Femur (tissue), 1 donor: ENCODE results near the gene CLEC16A.
"Not testable (repeated sequence)": the region's sequence is repeated elsewhere in the genome, so short reads cannot be mapped to it uniquely, and the experiment has no call there.

Experiments used
- DNase-seq: peaks from one replicate; pipeline ENCODE4 v3.0.0-alpha.2; 2017

CLEC16A gene

GRCh38 chr16:10940501-10941079, 3.8 kb upstream of the CLEC16A start:
- no peak for DNase-seq

GRCh38 chr16:10941127-10941933, 3.0 kb upstream of the CLEC16A start:
- no peak for DNase-seq

DNA sequence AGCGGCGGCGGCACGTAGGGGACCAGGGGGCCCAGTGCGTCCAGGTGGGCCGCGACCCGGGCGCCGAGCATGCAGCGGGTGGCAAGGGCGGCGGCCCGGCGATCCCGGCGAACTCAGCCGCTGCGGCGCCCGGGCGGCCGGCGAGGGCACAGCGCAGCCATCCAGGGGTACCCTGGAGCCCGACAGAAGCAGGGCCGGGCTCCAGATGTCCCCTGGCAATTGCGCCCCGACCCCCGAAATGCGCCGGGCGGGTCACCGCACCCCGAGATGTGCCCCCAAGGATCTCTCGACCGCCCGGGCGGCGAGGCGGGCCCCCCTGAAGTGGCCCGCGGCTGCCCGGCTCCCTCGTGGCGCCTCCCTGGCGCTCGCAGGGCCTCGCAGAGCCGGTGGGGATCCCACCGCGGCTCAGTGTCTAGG, 2.4 kb upstream of the CLEC16A start:
- DNase-seq: not testable (repeated sequence)

GRCh38 chr16:10942352-10943063, 1.9 kb upstream of the CLEC16A start, which contains the start of gene DEXI:
Gene DEXI, minus strand, starts transcription at chr16:10942468. Its CDS starts 463 bp downstream, at chr16:10942005.
- DNase-seq: peak; percentile 95

- DNase-seq: no peak
These were observed 1.4 kb upstream of the CLEC16A start for GRCh38 chr16:10943064-10943353.

GRCh38 chr16:10945065-10945787, 862 bp downstream of the CLEC16A start:
- DNase-seq: no peak

- no peak for DNase-seq
These were observed 1.9 kb downstream of the CLEC16A start for GRCh38 chr16:10946308-10946707.

DNA sequence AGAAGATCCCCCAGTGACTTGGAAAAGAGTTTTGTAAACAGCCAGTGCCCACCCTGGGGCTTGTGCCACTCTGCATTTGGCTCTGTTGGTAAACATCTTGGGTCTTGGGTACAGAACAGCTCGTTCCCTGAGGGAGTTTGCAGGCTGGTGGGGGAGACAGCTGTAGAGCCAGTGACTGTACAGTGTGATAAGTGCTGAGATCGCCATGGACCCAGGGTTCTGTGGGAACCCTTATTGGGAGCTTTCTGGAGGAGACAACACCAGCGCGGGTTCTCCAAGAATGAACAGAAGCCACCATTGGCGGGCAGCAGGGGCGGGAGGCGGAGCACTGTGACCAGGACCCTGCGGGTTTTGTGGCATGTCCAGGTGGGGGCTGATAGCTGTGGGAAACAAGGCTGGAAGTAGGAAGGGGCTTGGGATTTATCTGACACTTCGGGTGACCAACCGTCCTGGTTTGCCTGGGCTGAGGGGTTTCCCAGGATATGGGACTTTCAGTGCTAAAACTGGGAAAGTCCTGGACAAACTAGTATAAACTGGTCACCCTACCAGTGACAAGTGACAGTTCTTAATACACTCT, 2.9 kb downstream of the CLEC16A start:
- no peak for DNase-seq

GRCh38 chr16:10949424-10949970, 5.1 kb downstream of the CLEC16A start:
- DNase-seq: peak; percentile 59

DNA sequence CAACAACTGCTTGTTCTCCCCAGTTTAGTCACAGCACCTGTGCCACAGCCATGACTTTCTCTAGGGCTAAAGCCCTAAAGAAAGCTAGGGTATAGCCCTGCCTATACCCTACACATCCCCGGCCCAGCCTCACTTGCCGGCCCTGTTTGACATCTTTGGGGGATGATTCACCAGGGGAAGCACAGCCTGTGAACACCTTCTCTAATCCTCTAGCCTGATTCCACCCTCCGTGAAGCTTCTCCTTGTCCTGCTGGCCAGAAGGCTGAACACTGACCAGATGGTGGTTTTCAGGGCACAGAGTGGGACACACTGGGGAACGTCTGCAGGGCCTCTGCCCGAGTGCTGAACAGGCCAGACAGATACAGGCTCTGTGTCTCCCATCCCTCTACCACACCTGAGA, 6.0 kb downstream of the CLEC16A start:
- no peak for DNase-seq

DNA sequence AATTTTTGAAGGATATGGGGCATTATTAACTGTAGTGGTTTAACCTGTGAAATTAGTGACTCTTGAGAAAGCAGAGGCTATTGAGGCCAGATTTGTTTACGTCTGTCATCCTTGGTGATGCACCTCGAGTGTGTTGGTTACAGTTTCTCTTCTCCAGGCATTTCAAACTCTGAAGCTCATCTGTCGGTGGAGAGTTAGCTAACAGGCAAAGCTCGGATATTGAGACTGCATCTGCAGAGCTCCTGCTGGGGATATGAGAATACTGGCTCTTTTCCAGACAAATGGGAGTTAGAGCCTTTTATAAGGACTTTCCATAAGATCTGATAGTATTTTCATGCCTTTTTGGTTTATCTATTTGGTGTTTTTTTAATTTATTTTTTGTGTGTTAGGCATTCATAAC, 6.7 kb downstream of the CLEC16A start:
- no peak for DNase-seq

DNA sequence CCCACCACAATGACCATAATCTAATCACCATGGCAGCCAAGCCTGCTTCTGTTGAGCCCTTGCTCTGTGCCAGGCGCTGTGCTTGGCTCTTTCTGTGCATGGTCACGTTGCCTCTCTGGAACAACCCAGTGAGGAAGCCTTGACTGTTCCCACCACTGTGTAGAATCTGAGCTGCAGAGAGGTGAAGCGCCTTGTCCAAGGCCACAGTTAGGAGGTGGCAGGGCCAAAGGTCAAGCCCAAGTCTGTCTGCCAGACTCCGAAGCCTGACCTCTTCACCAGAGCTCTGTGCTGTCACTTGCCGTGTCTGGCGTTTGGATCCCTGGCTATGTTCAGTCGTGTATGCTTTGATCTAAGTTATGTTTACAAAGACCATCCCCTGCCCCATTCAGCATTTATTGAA, 10.5 kb downstream of the CLEC16A start:
- DNase-seq: no peak

DNA sequence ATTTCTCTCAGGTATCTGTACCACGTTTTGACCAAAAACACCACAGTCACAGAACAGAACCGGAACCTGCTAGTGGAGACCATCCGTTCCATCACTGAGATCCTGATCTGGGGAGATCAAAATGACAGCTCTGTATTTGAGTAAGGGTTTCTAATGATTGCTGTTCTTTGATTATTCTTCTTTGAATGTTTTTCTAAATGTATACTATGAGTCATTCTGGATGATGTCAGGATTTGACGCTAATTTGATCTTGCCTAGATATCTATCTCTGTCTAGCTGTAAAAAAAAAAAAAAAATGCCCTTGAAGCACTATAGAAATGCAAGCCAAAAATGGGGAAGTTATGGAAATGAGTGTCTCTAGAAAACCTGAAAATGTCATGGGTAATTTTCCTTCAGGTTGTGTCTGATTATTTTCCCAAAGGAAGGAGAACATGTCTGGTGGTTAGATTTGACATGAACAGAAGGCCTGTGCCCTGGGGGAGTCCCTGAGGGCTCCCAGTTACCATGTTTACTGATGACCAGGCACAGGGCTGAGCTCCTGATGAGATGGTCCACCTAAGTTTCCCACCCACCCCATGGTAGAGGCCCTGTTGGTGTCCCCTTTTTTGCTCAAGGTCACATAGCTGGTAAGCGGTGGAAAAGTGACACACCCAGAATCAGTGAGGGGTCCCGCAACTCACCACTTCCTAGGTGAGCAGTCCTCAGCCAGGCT, 13.6 kb downstream of the CLEC16A start:
- no peak for DNase-seq

DNA sequence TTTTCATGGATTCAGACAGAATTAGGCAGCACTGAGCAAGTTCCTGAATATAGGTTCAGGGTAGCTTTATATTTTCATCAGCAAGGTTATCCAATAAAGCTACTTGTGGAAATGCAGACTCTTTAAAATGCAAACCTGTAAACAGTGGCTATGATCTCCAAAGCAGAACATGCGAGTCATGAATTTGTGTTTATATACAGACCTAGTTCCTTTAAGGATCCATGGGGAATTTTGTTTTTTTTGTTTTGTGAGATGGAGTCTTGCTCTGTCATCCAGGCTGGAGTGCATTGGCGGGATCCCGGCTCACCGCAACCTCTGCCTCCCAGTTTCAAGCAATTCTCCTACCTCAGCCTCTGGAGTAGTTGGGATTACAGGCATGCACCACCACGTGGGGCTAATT, 14.8 kb downstream of the CLEC16A start:
- DNase-seq: no peak

DNA sequence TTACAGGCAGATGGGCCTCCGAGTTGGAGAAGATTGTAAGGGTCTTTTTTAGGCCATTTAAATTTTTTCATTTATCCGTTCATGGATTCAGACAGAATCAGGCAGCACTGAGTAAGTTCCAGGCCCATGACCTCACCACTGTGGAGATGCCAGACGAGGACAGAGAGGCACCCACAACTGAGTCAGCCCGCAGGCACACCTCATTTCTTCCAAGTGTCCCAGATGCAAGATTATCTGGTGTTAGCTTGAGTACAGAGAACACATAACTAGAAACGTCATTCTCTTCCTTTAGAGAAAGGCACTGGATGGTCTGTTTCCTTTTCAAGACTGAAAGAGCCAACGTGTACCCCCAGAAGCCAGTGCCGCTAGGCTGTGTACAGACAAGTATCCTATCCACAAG, 16.9 kb downstream of the CLEC16A start:
- DNase-seq: no peak

DNA sequence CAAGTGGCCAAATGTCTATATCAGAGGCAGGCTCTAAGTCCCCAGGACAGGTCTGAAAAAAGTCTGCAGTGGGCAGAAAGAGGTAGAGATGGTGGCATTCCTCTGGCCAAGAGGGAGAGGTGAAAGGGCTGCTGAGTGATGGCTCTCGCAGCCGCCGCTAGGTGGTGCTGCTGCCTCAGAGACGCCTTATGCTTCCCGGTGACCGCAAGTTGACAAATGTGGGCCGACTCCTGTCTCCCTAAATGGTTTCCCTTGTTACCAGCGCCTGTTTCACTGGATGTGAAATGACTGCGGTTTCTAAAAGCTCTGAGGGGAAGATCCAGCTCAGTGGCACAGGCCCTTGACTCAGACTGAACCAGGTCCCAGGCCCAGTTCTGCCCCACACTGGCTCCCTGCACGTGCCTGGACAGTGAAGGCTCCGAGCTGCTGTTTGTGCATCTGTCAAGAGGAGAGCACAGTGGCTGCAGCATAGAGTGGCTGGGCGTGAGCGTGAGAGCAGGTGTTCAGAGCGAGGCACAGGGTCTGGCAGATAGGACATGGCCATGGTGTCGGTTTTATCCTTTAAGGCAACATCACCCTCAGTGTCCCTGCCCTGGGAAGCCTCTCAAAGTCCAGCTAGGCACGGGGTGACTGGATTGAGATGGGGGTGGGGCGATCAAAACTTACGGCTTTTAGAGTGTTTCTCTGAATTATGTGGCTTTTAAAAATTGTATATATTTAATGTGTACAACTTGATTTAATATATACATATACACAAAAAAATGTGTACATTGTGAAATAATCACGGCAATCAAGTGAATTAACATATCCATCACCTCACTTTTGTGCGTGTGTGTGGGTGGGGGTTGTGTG, 19.9 kb downstream of the CLEC16A start:
- DNase-seq: peak; percentile 90

DNA sequence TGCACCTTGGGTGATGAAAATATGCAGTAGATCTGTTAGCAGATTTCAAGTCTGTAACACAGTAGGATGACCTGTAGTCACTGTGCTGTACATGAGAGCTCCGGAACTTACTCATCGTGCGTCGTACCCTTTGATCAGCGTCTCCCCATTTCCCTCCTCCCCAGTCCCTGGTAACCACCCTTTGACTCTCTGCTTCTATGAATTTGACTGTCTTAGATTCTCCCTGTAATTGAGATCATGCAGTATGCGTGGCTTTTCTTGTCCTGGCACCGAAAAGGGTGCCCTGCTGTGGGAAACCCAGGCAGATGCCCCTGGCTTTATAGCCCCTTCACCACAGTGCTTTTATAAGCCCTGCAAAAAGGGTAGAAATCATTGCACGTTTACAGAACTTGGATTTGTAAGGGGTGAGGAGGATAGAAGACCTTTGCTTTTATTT, 20.5 kb downstream of the CLEC16A start:
- DNase-seq: no peak

DNA sequence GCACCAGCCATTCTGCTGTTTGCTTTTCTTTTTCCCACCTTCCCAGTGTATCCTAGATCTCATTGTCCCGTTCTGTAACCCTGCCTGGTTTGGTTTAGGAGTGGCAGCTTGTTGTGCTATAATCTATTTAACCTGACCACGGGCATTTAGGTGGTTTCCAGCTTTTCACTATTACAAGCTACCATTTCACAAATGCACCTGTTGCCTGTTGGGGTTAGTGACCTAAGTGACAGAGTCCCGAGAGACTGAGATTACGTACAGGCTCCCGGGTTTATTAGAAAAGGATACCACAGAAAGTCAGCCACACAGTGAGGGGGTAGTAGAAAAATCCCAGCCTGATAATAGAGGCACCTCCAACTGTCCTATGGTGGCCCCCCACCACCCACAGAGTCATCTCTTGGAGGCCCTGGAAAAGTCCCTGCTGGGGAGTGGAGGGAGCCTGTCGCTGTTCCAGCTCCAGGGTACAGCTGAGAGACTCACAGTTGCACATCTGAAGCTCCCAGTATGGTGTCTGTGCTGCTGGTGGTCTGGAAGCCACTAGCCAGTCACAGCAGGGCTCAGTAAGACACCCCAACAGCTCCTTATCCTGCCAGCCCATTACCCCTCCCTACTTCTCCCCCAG, 21.2 kb downstream of the CLEC16A start:
- DNase-seq: no peak

- DNase-seq: no peak
These were observed 21.8 kb downstream of the CLEC16A start for GRCh38 chr16:10966129-10966528.

GRCh38 chr16:10966559-10966958, 22.2 kb downstream of the CLEC16A start:
- not testable (repeated sequence) for DNase-seq
